SK-N-SH (cell line): ENCODE data around the gene KLHL14. TPM values are rescaled to one million over a fixed set of nuclear protein-coding genes. Genes with fewer than 3 reads are reported as not detected.

Experiments
- CTCF ChIA-PET: fragments of 300-600, 350-600 bp; formaldehyde crosslinking; extraction: SDS; loops from one replicate; lab custom pipeline; 2021; lab: Yijun Ruan, JAX
- POLR2A ChIA-PET: fragments of 350-600 bp; sonication (Branson Sonifier 250); formaldehyde crosslinking; extraction: SDS; loops from one replicate; lab custom pipeline; 2020; ENCODE audit warnings: antibody characterized with exemption, inconsistent platforms; lab: Yijun Ruan, JAX
- DNase-seq: peaks from one replicate; pipeline ENCODE4 v3.0.0; 2012
- H2AFZ ChIP-seq: fragments of 200-600 bp; sonication (generic); 2 replicates; pipeline ENCODE4 v1.8.1; 2016; ENCODE audit warnings: antibody characterized with exemption, mild to moderate bottlenecking, low read depth
- H3F3A ChIP-seq: fragments of 200-600 bp; sonication (generic); replicated peaks from 2 replicates; pipeline ENCODE3; 2016; ENCODE audit warnings: antibody characterized with exemption, mild to moderate bottlenecking; ENCODE audit not compliant: insufficient read depth
- H3K27ac ChIP-seq, 2 experiments: fragments of 200-500 bp in 1 of 2; fragments of 200-600 bp in 1 of 2; sonication (Bioruptor generic) in 1 of 2; sonication (generic), shearing (Covaris generic) in 1 of 2; 2 replicates each; pipeline versions ENCODE4 v1.5.1 to v1.6.1; 2014 to 2016; ENCODE audit warnings: low read depth in 2 of 2, inconsistent platforms in 1 of 2, low read length in 1 of 2, mild to moderate bottlenecking in 1 of 2, mixed read lengths in 1 of 2
- H3K27me3 ChIP-seq: fragments of 200-600 bp; sonication (generic), shearing (Covaris generic); 2 replicates; pipeline ENCODE4 v1.6.1; 2016; ENCODE audit warnings: mixed run types; ENCODE audit not compliant: insufficient read depth
- H3K36me3 ChIP-seq, 2 experiments: fragments of 200-500 bp in 1 of 2; fragments of 200-600 bp in 1 of 2; sonication (Bioruptor generic) in 1 of 2; sonication (generic) in 1 of 2; replicated peaks in 1 of 2; 2 replicates each; pipeline versions ENCODE3 to v1.5.1; 2014 to 2016; ENCODE audit warnings: low read length in 1 of 2, mild to moderate bottlenecking in 1 of 2; ENCODE audit not compliant: insufficient read depth in 2 of 2, control insufficient read depth in 1 of 2
- H3K4me1 ChIP-seq, 2 experiments: fragments of 200-500 bp in 1 of 2; fragments of 200-600 bp in 1 of 2; sonication (Bioruptor generic) in 1 of 2; sonication (generic), shearing (Covaris generic) in 1 of 2; 2 replicates each; pipeline versions ENCODE4 v1.5.1 to v1.6.1; 2014 to 2016; ENCODE audit warnings: low read depth in 1 of 2, low read length in 1 of 2, mixed run types in 1 of 2; ENCODE audit not compliant: insufficient read depth in 2 of 2, control insufficient read depth in 1 of 2
- H3K4me2 ChIP-seq: fragments of 200-600 bp; sonication (generic), shearing (Covaris generic); 2 replicates; pipeline ENCODE4 v1.6.1; 2017; ENCODE audit warnings: mixed run types
- H3K4me3 ChIP-seq, 2 experiments: fragments of 200-500 bp in 1 of 2; fragments of 200-600 bp in 1 of 2; sonication (Bioruptor generic) in 1 of 2; sonication (generic), shearing (Covaris generic) in 1 of 2; 2 replicates each; pipeline versions ENCODE4 v1.5.1 to v1.8.1; 2014 to 2016; ENCODE audit warnings: low read depth in 2 of 2, inconsistent platforms in 1 of 2, low read length in 1 of 2, mild to moderate bottlenecking in 1 of 2, mixed read lengths in 1 of 2, moderate library complexity in 1 of 2
- H3K79me2 ChIP-seq: fragments of 200-600 bp; sonication (generic); 2 replicates; pipeline ENCODE4 v1.8.1; 2017; ENCODE audit warnings: mild to moderate bottlenecking; ENCODE audit not compliant: insufficient read depth
- H3K9ac ChIP-seq: fragments of 200-600 bp; sonication (generic); 2 replicates; pipeline ENCODE4 v1.6.1; 2017; ENCODE audit warnings: mixed run types
- H3K9me2 ChIP-seq: fragments of 200-600 bp; sonication (generic); 2 replicates; pipeline ENCODE4 v1.6.1; 2017; ENCODE audit warnings: mixed run types
- H3K9me3 ChIP-seq: fragments of 200-600 bp; sonication (generic); 2 replicates; pipeline ENCODE4 v1.6.1; 2017; ENCODE audit warnings: mixed run types, mild to moderate bottlenecking, moderate library complexity
- H4K20me1 ChIP-seq: fragments of 200-600 bp; sonication (generic); 2 replicates; pipeline ENCODE4 v1.6.1; 2017; ENCODE audit warnings: mild to moderate bottlenecking, mixed run types; ENCODE audit not compliant: insufficient read depth
- ELF1 ChIP-seq: IDR thresholded peaks from 2 replicates; pipeline ENCODE4 v1.4.0; 2012
- EP300 ChIP-seq, 2 experiments: IDR thresholded peaks; 2 replicates each; pipeline versions ENCODE4 v1.4.0 to v1.6.1; 2012; ENCODE audit warnings: borderline replicate concordance in 1 of 2, low read depth in 1 of 2, low read length in 1 of 2
- FOSL2 ChIP-seq: IDR thresholded peaks from 2 replicates; pipeline ENCODE4 v1.4.0; 2012; ENCODE audit warnings: low read depth, mild to moderate bottlenecking, moderate library complexity, borderline replicate concordance
- FOXJ3 ChIP-seq: sonication (generic); formaldehyde crosslinking; IDR thresholded peaks from 2 replicates; pipeline ENCODE4 v1.5.1; 2020; ENCODE audit warnings: mild to moderate bottlenecking, missing genetic modification reagents
- FOXM1 ChIP-seq: IDR thresholded peaks from 2 replicates; pipeline ENCODE4 v1.4.0; 2012; ENCODE audit warnings: low read depth, mild to moderate bottlenecking
- GATA2 ChIP-seq: sonication (generic); formaldehyde crosslinking; IDR thresholded peaks from 2 replicates; pipeline ENCODE4 v1.5.0; 2020; ENCODE audit warnings: mild to moderate bottlenecking, missing genetic modification reagents
- MXI1 ChIP-seq: IDR thresholded peaks from 2 replicates; pipeline ENCODE4 v1.6.1; 2012; ENCODE audit warnings: mild to moderate bottlenecking, low read depth, low read length, improper control_type of control experiment
- NFIC ChIP-seq: IDR thresholded peaks from 2 replicates; pipeline ENCODE4 v1.4.0; 2012; ENCODE audit warnings: borderline replicate concordance
- NRF1 ChIP-seq: IDR thresholded peaks from 2 replicates; pipeline ENCODE4 v1.6.1; 2012; ENCODE audit warnings: low read depth, mild to moderate bottlenecking, low read length
- RAD21 ChIP-seq: IDR thresholded peaks from 2 replicates; pipeline ENCODE4 v1.6.1; 2012; ENCODE audit warnings: mild to moderate bottlenecking, low read length
- RFX5 ChIP-seq: IDR thresholded peaks from 2 replicates; pipeline ENCODE4 v1.6.1; 2012; ENCODE audit warnings: mild to moderate bottlenecking, improper control_type of control experiment, low read length
- RXRA ChIP-seq: IDR thresholded peaks from 2 replicates; pipeline ENCODE4 v1.4.0; 2012; ENCODE audit warnings: low read depth, mild to moderate bottlenecking, borderline replicate concordance
- SIN3A ChIP-seq: IDR thresholded peaks from 2 replicates; pipeline ENCODE4 v1.6.1; 2012; ENCODE audit warnings: low read depth, mild to moderate bottlenecking, low read length, moderate library complexity, borderline replicate concordance
- TCF12 ChIP-seq: IDR thresholded peaks from 2 replicates; pipeline ENCODE4 v1.4.0; 2012
- YY1 ChIP-seq: IDR thresholded peaks from 2 replicates; pipeline ENCODE4 v1.4.0; 2012; ENCODE audit warnings: low read depth, mild to moderate bottlenecking
- WGBS: methylation state at CpG from one replicate; pipeline ENCODE4 v1.1.6; 2017; ENCODE audit warnings: low lambda C conversion rate; 5-methylcytosine and 5-hydroxymethylcytosine counted together
- polyA plus RNA-seq, 3 experiments: library from polyadenylated mRNA; depleted of rRNA; stranded (reverse); fragments of >200 nt; gene quantifications; 2 replicates each; pipeline ENCODE4 v1.2.3, GENCODE V29; 2012
- TF ChIP-seq, protein P1 (sequence below): IDR thresholded peaks from 2 replicates; pipeline ENCODE4 v1.4.0; 2012; ENCODE audit warnings: low read depth, borderline replicate concordance
- TF ChIP-seq, protein P2 (sequence below): fragments of 150-350 bp; IDR thresholded peaks from 2 replicates; pipeline ENCODE4 v1.6.1; 2017; ENCODE audit warnings: antibody characterized with exemption, low read length, low read depth, borderline replicate concordance
- TF ChIP-seq, protein P3 (sequence below): fragments of 150-350 bp; IDR thresholded peaks from 2 replicates; pipeline ENCODE4 v1.6.1; 2016; ENCODE audit warnings: mild to moderate bottlenecking, low read depth, low read length
- TF ChIP-seq, protein P4 (sequence below): IDR thresholded peaks from 2 replicates; pipeline ENCODE4 v1.4.0; 2012; ENCODE audit warnings: low read depth

The KLHL14 gene
- polyA plus RNA-seq, 1 of the 3 experiments (the other 2 are of a cell fraction) = not detected

DNA sequence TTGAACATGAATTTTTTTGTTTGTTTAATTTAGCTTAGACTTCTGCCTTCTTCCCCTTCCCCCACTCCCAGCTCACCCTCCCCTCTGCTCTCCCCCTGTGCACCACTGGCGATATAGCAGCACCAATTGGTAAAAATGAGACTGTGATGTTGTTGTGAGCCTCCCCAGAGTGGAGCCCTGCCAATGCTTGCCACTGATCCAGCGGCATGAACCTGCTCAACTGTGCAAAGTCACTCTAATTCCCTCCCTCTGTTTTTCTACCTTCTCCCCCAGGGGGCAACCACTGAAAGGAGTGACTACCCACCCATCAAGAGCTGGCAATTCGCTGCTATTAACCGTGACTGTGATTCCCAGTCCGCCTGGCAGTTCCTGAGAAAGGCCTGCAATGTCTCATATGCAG lies 30.2 kb downstream of the KLHL14 start (continued):
- TF ChIP-seq ELF1 (no peak), FOXM1 (no peak)
- TF ChIP-seq, protein P1, sequence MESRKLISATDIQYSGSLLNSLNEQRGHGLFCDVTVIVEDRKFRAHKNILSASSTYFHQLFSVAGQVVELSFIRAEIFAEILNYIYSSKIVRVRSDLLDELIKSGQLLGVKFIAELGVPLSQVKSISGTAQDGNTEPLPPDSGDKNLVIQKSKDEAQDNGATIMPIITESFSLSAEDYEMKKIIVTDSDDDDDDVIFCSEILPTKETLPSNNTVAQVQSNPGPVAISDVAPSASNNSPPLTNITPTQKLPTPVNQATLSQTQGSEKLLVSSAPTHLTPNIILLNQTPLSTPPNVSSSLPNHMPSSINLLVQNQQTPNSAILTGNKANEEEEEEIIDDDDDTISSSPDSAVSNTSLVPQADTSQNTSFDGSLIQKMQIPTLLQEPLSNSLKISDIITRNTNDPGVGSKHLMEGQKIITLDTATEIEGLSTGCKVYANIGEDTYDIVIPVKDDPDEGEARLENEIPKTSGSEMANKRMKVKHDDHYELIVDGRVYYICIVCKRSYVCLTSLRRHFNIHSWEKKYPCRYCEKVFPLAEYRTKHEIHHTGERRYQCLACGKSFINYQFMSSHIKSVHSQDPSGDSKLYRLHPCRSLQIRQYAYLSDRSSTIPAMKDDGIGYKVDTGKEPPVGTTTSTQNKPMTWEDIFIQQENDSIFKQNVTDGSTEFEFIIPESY = no peak

DNA sequence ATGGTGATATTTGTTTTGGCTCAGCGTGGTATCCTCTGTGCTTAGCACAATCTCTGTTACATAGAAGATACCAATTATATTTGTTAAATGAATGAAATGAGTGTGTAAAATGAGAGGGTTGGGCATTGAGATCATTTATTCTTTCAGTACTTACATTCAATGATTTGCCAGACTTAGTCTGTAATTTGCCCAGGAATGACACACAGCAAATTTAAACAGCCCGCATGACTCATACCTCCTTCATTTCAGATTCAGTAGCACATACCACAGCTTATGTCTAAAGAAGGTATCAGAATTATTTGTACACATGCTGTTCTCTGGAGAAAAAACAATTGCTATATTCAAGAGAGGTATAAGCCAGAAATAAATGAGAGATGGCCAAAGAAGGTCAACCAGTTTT lies 37.0 kb downstream of the KLHL14 start:
- H2AFZ ChIP-seq = no peak overlapping the region
- H3K79me2 ChIP-seq = no peaks in the 10 kb centered on the region
- H3F3A ChIP-seq = no peaks in the 10 kb centered on the region
- TF ChIP-seq TCF12 = no peak
- no peak for TF ChIP-seq RXRA
- TF ChIP-seq GATA2 (CRISPR knock-in tag) = no peak
- no peak for TF ChIP-seq NFIC
- TF ChIP-seq, protein P2, sequence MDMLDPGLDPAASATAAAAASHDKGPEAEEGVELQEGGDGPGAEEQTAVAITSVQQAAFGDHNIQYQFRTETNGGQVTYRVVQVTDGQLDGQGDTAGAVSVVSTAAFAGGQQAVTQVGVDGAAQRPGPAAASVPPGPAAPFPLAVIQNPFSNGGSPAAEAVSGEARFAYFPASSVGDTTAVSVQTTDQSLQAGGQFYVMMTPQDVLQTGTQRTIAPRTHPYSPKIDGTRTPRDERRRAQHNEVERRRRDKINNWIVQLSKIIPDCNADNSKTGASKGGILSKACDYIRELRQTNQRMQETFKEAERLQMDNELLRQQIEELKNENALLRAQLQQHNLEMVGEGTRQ = no peak
- TF ChIP-seq ELF1 = no peak
- TF ChIP-seq SIN3A = no peak
- no peak for TF ChIP-seq NRF1
- TF ChIP-seq RAD21 = no peak
- TF ChIP-seq FOSL2 = no peak
- no peak for TF ChIP-seq YY1
- no peak for TF ChIP-seq FOXJ3 (CRISPR knock-in tag)
- TF ChIP-seq, all 33 proteins: peak for 0
- no peak for DNase-seq
- H3K27me3 ChIP-seq = no peaks in the 10 kb centered on the region
- H3K9me2 ChIP-seq = no peaks in the 10 kb centered on the region
- CTCF ChIA-PET = no interaction called here
- no peaks in the 10 kb centered on the region for H4K20me1 ChIP-seq
- WGBS = 57% methylated on average over 2 of the region's 2 CpGs
- H3K9me3 ChIP-seq = no peaks in the 10 kb centered on the region
- H3K4me2 ChIP-seq = no peak overlapping the region
- POLR2A ChIA-PET = no interaction called here
- H3K36me3 ChIP-seq = no peaks in the 10 kb centered on the region
- no peak overlapping the region for H3K4me3 ChIP-seq
- no peak overlapping the region for H3K9ac ChIP-seq
- H3K27ac ChIP-seq = no peak overlapping the region
- no peaks in the 10 kb centered on the region for H3K4me1 ChIP-seq

DNA sequence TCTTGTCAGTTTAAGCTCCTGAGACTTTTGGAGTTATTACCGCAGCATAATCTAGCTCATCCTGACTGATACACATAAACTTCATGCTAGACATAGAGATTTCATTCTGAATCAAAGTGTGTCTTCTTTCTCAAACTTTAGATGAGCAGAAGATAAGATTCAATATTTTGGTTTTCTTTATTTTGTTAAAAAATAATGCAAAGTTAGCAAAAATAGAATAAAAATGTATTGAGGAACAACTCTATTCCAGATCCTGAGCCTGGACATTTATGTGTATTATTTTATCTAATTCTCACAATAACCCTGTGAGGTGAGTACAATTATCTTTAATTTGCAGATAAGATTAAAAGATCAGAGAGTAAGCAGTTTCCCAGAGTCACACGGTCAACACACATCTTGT lies 38.4 kb downstream of the KLHL14 start:
- POLR2A ChIA-PET = no interaction called here
- Histone ChIP-seq H4K20me1 (no peaks in the 10 kb centered on the region), H3K4me3 (no peak overlapping the region), H3K27me3 (no peaks in the 10 kb centered on the region), H3K36me3 (no peaks in the 10 kb centered on the region), H3K9ac (no peak overlapping the region), H3F3A (no peaks in the 10 kb centered on the region), H3K9me2 (no peaks in the 10 kb centered on the region), H3K9me3 (no peaks in the 10 kb centered on the region), H3K4me1 (no peaks in the 10 kb centered on the region), H2AFZ (no peak overlapping the region), H3K27ac (no peak overlapping the region), H3K79me2 (no peaks in the 10 kb centered on the region), H3K4me2 (no peak overlapping the region)
- no peak for TF ChIP-seq NFIC
- no peak for TF ChIP-seq RFX5
- no peak for TF ChIP-seq YY1
- TF ChIP-seq, protein P3, sequence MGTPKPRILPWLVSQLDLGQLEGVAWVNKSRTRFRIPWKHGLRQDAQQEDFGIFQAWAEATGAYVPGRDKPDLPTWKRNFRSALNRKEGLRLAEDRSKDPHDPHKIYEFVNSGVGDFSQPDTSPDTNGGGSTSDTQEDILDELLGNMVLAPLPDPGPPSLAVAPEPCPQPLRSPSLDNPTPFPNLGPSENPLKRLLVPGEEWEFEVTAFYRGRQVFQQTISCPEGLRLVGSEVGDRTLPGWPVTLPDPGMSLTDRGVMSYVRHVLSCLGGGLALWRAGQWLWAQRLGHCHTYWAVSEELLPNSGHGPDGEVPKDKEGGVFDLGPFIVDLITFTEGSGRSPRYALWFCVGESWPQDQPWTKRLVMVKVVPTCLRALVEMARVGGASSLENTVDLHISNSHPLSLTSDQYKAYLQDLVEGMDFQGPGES = no peak
- TF ChIP-seq, protein P4, sequence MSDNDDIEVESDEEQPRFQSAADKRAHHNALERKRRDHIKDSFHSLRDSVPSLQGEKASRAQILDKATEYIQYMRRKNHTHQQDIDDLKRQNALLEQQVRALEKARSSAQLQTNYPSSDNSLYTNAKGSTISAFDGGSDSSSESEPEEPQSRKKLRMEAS = no peak
- no peak for TF ChIP-seq EP300 (IDR thresholded peaks at IDR 0.05; ENCODE audit: borderline replicate concordance in 1 of 2, low read depth in 1 of 2, low read length in 1 of 2)
- no peak for TF ChIP-seq ELF1
- TF ChIP-seq MXI1 = no peak
- CTCF ChIA-PET = interaction anchor here (0.7 to 1.7 kb wide), 2 partner anchors 20 to 35 kb away, joined by 3 to 7 read pairs; no protein-coding TSS in a partner anchor
- no peak for DNase-seq
- WGBS = 38% methylated on average over 2 of the region's 2 CpGs
